WI38 (cell line): ENCODE results near the gene ZBTB21.
"Not testable (repeated sequence)": the region's sequence is repeated elsewhere in the genome, so short reads cannot be mapped to it uniquely, and the experiment has no call there.

Source experiments
- H3K4me3 ChIP-seq: 2 replicates; pipeline ENCODE4 v1.5.1; 2011; ENCODE audit warnings: low read depth, mild to moderate bottlenecking, control low read depth, low read length
- TF ChIP-seq, protein P1 (sequence below): IDR thresholded peaks from 2 replicates; pipeline ENCODE4 v1.5.1; 2012; ENCODE audit warnings: low read depth, mild to moderate bottlenecking, control low read depth, low read length

Gene ZBTB21

DNA sequence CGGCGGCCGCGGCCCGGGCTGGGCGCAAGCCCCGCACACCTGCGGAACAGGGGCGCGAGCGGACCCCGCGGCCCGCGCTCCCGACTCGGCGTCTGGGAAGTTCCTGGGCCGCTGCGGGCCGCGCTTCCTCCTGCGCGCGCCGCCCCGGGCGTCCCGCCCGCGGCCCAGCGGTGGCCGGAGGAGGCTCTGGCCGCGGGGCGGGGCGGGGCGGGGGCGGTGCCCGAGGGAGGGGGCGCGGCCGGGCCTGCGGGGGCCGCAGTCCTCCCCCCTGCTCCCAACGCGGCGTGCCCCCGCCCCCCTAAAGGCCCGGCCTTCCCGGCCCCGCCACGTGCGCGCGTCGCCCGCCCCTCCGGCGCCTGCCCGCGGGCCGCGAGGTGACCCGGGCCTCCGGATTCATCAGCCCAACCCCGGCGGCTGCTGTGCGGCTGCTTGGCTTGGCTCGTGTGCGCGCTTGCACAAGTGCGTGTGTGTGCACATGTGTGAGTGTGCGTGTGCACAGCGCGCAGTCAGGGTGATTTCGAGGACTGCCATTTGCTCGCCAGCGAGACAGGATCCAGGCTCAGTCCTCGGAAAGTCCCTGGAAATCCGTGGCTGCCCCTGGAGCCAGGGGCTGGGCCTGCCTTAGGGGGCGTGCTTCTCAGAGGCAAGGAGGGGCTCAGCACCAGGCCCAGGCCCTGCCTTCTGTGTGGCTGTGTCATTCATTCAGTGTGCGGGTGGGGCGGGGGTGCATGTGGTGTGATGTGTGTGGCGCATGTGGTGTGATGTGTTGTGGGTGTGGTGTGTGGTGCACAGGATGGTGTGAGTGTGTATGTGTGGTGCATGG is 56.1 kb downstream of the ZBTB21 start, which contains the start of gene C2CD2:
Gene C2CD2 (minus strand): TSS at position 188 of the 823 bp plus-strand sequence. CDS start 370 bp downstream, outside the sequence.
- TF ChIP-seq, protein P1, sequence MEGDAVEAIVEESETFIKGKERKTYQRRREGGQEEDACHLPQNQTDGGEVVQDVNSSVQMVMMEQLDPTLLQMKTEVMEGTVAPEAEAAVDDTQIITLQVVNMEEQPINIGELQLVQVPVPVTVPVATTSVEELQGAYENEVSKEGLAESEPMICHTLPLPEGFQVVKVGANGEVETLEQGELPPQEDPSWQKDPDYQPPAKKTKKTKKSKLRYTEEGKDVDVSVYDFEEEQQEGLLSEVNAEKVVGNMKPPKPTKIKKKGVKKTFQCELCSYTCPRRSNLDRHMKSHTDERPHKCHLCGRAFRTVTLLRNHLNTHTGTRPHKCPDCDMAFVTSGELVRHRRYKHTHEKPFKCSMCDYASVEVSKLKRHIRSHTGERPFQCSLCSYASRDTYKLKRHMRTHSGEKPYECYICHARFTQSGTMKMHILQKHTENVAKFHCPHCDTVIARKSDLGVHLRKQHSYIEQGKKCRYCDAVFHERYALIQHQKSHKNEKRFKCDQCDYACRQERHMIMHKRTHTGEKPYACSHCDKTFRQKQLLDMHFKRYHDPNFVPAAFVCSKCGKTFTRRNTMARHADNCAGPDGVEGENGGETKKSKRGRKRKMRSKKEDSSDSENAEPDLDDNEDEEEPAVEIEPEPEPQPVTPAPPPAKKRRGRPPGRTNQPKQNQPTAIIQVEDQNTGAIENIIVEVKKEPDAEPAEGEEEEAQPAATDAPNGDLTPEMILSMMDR = no peak
- H3K4me3 ChIP-seq = peak within 1 kb of the TSS; percentile 77

DNA sequence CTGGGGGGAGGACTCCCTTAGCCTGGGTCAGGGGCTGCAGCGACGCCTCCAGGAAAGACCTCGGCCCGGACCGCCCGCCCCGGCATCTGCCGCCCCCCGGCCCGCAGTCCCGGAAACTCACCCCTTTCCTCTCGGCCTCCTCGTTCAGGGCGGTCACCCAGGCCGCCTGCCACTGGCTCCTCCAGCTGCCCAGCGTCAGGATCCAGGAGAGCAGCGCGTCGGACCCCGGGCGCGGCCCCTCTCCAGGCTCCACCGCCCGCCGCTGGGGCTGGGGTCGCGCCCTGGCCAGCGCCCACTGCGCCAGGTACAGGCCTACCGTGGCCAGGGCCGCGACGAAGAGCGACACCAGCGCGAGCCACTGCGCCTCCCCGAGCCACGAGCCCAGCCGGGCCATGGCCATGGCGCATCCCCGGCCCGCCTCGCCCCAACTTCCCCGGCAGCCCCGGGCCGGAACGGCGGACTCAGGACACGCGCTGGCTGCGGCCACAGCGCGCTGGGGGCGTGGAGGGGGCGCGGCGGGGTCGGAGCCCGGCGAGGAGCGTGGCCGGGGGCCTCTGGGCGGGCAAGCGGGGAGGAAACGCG is 56.8 kb downstream of the ZBTB21 start:
- peak overlapping the region; percentile 77 for H3K4me3 ChIP-seq
- TF ChIP-seq, protein P1 = no peak

DNA sequence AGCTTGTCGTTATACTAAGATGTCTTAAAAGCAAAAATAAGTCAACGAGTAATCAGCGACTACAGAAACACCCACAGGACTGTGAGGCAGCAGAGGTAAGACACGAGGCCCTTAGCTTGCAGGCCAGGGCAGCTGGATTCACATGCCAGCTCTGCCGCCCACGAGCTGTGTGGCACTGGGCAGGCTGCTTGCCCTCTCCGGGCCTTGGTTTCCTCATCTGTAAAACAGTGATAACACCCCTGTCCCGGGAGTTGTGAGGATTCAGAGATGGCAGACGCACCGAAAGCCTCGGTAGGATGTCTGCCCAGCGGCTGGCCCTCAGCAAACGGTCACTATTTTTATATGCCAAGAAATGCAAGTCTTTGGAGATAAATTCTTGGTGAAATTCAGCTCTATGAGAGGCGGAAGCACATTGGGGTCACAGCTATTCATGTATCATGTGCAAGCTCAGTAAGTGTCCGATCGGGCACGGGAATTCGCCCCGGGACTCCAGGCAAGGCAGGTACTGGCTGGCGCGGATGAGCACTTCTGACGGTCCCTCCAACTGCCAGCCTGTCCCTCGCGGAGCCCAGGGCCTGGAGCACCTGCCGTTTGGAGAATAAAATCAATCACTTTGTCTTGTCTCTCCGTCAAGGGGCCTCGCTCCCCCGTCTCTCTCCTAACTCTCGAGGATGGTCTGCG is 57.5 kb downstream of the ZBTB21 start:
- H3K4me3 ChIP-seq = peak overlapping the region; percentile 77
- TF ChIP-seq, protein P1 = no peak

DNA sequence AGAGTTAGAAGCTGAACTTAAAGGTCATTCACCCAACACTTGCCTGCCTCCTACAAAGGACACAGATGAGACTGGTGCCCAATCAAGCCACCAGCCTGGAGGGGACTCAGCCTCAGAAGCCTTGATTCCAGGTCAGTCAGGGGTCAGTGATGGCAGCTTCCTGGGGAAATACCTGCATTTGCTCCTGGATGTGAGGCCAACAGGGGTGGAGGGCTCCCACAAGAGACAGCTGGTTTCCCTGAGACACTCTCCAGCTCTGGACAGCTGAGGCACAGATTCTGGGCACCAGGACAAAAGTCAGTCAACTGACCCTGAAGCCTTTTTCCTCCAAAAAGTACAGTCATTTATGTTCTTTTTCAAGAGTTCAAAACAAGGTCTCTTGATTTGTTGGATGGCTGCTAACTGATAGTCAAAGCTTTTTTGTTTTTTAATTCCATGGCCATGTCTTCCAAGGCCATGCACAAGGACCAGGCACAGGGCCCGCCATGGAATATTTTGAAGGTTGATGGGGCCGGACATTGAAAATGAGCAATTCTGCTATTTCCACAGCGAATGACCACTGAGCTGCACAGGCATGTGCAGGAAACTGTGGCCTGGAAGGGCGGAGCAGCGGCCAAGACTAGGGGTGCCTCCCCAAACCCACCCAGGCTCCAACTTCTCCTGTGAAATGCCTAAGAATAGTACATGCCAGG is 58.1 kb downstream of the ZBTB21 start:
- TF ChIP-seq, protein P1 = no peak
- H3K4me3 ChIP-seq = peak overlapping the region; percentile 77

DNA sequence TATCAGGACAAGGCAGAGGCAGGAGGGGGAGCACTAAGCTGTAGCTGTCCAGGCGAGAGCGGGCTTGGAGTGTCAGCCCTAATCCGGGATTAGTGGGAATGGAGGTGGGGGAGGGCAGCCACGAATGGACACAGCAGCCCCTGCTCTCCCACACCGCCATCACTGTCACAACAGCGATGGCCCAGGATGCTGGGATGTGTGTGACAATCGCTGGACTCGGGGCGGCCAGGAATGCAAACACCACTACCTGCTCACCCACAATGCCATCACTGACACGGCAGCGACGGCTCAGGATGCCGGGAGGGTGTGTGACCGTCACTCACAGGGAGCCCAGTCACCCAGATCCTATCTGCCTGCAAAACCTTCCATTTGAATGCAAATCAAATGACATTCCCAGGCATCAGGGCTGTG is 59.2 kb downstream of the ZBTB21 start:
- TF ChIP-seq, protein P1 = no peak

DNA sequence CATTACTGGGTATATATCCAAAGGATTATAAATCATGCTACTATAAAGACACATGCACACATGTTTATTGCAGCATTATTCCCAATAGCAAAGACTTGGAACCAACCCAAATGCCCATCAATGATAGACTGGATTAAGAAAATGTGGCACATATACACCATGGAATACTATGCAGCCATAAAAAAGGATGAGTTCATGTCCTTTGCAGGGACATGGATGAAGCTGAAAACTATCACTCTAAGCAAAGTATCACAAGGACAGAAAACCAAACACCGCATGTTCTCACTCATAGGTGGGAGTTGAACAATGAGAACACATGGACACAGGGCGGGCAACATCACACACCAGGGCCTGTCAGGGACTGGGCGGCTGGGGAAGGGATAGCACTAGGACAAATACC is 60.5 kb downstream of the ZBTB21 start:
- not testable (repeated sequence) for H3K4me3 ChIP-seq

More for the DNA sequence above, 59.2 kb downstream of the ZBTB21 start:
- H3K4me3 ChIP-seq = no peak overlapping the region

DNA sequence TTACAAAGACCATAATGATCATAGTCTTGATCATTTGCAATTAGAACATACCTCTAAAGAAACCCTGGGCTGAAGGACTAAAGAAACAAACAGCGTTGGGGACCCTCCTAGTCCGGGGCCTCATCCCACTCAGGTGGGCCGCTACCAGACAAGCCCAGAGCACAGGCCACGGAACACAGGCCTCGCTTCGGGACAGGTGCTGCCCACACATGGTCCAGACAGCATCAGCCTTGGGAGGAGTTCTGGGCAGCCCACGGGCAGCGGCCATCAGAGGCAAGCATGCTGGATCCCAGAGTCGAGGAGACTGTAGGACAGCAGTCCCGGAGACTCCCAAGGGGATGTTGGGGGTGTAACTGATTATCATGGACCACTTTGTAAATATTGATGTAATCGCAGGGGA is 61.3 kb downstream of the ZBTB21 start:
- H3K4me3 ChIP-seq = no peak overlapping the region
- TF ChIP-seq, protein P1 = no peak
